Esophagus muscularis mucosa (tissue), 4 donors: ENCODE measurements around the gene COL6A3. TPM values are rescaled to one million over a fixed set of nuclear protein-coding genes. Genes with fewer than 3 reads are reported as not detected.
A peak's percentile ranks its signal among the peaks of the same experiment; 100 is the strongest.

ENCODE experiments used
- DNase-seq: peaks from one replicate; pipeline ENCODE4 v3.0.0-alpha.2; 2017; ENCODE audit errors: extremely low spot score
- H3K27ac ChIP-seq, 4 donors: fragments of 200-600 bp; sonication (generic); replicated peaks in 1 of 4; 1 replicate in 3 of 4; 2 replicates in 1 of 4; pipeline ENCODE4 v1.5.1; 2016 to 2019; ENCODE audit warnings: mild to moderate bottlenecking in 1 of 4
- H3K27me3 ChIP-seq, 4 donors: fragments of 200-600 bp; sonication (generic); one replicate each; pipeline versions ENCODE4 v1.5.1 to v1.6.0; 2016 to 2019
- H3K36me3 ChIP-seq, 4 donors: fragments of 200-600 bp; sonication (generic); one replicate each; pipeline ENCODE4 v1.5.1; 2016 to 2019
- H3K4me1 ChIP-seq, 4 donors: fragments of 200-600 bp; sonication (generic); one replicate each; pipeline ENCODE4 v1.5.1; 2016 to 2019
- H3K4me3 ChIP-seq, 4 donors: fragments of 200-600 bp; sonication (generic); 1 replicate in 2 of 4; 2 replicates in 2 of 4; pipeline ENCODE4 v1.5.1; 2016 to 2019; ENCODE audit warnings: mild to moderate bottlenecking in 4 of 4, moderate library complexity in 1 of 4
- H3K9me3 ChIP-seq, 4 donors: fragments of 200-600 bp; sonication (generic); 1 replicate in 3 of 4; 2 replicates in 1 of 4; pipeline ENCODE4 v1.5.1; 2016 to 2019
- CTCF ChIP-seq, 3 experiments: fragments of 200-600 bp in 2 of 3; fragments of 450-650 bp in 1 of 3; sonication (generic) in 2 of 3; IDR thresholded peaks; one replicate each; pipeline ENCODE4 v1.5.1; 2017 to 2019; ENCODE audit warnings: antibody characterized with exemption in 3 of 3, mild to moderate bottlenecking in 2 of 3, moderate library complexity in 1 of 3
- EP300 ChIP-seq: sonication (generic); formaldehyde crosslinking; IDR thresholded peaks from one replicate; pipeline ENCODE4 v1.6.1; 2017; ENCODE audit warnings: antibody characterized with exemption
- POLR2A ChIP-seq: fragments of 450-650 bp; IDR thresholded peaks from one replicate; pipeline ENCODE4 v1.6.1; 2017; ENCODE audit warnings: antibody characterized with exemption, moderate library complexity, mild to moderate bottlenecking, low read depth
- POLR2AphosphoS5 ChIP-seq, 2 donors: sonication (generic); formaldehyde crosslinking; IDR thresholded peaks; one replicate each; pipeline ENCODE4 v1.6.1; 2017; ENCODE audit warnings: antibody characterized with exemption in 2 of 2
- WGBS: methylation state at CpG from one replicate; pipeline ENCODE4 v1.1.5; 2018; 5-methylcytosine and 5-hydroxymethylcytosine counted together
- intact Hi-C: fragments of 100-400 bp; cut with DNase I; formaldehyde crosslinking; loops from one replicate; pipeline ENCODE4 v1.15.1; 2023
- total RNA-seq, 4 donors: library from RNA; depleted of rRNA; stranded (reverse); fragments of >200 nt; gene quantifications; one replicate each; pipeline versions ENCODE4 v1.1.0 to v1.2.1, GENCODE V29; 2016

COL6A3 gene
- total RNA-seq, 4 donors from 2014 or later: 96.2 to 350 (median 192) TPM

DNA sequence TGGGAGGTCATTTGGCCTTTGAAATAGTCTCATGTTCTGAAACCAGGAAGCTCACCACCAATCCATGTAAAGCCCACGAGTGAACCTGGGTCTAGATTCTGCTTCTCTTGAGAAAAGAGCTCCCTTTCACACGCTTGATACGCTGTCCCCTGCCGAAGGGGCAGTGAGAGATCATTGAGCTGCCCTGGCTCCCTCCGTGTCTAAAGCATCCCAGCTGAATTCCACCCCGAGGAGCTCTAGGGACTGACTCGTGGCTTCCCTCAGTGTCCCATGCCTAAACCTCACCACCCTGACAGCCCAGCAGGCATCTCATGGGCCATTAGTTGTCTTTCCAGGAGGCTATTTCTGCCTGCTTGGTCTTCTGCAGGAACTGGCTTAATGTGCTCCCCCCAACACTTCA, 68.6 kb downstream of the COL6A3 start:
- Histone ChIP-seq H3K36me3 (peaks cover 10 to 69% (median 42%) of the 10 kb centered on the region in 4 donors), H3K27me3 (no peaks in the 10 kb centered on the region), H3K27ac (peak overlapping the region in 3 of 4 donors; percentile 4 to 55 (median 20)), H3K9me3 (no peaks in the 10 kb centered on the region), H3K4me1 (peaks cover 0 to 14% (median 7%) of the 10 kb centered on the region in 4 donors), H3K4me3 (no peak overlapping the region)
- WGBS: 93% methylated on average over 7 of the region's 7 CpGs
- DNase-seq: no peak
- TF ChIP-seq POLR2A: no peak
- TF ChIP-seq POLR2AphosphoS5 (IDR thresholded peaks at IDR 0.05): no peak
- TF ChIP-seq CTCF (IDR thresholded peaks at IDR 0.05): no peak
- no peak for TF ChIP-seq EP300
- intact Hi-C loops: no loop called here

DNA sequence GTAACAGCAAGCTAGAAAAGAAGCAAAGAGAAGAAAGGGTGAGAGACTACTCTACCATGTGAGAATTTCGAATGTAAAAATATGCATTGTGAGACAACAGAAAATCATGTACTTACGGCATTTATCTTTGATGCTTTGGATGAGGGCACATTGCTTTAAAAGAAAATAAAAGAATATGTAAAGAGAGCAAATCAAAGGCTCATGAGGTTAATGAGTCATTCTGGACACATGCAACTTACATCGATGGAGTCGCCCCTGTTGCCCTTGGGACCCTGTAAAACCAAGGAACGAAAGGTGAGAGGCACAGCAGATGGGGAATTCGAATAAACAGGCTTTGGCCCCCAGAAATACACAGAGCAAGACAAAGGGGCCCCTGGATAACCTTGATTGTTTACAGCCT, 69.0 kb downstream of the COL6A3 start:
- Histone ChIP-seq H3K27ac (peak overlapping the region in 3 of 4 donors; percentile 4 to 55 (median 20)), H3K4me1 (peaks cover 0 to 10% (median 4%) of the 10 kb centered on the region in 4 donors), H3K4me3 (no peak overlapping the region), H3K36me3 (peaks cover 15 to 71% (median 42%) of the 10 kb centered on the region in 4 donors), H3K27me3 (no peaks in the 10 kb centered on the region), H3K9me3 (no peaks in the 10 kb centered on the region)
- intact Hi-C loops: no loop called here
- TF ChIP-seq CTCF (IDR thresholded peaks at IDR 0.05): no peak
- TF ChIP-seq POLR2A: no peak
- TF ChIP-seq EP300: no peak
- no peak for TF ChIP-seq POLR2AphosphoS5 (IDR thresholded peaks at IDR 0.05)
- 91% methylated on average over 6 of the region's 6 CpGs for WGBS
- no peak for DNase-seq

- H3K4me1 ChIP-seq: peaks cover 0 to 9% (median 4%) of the 10 kb centered on the region in 4 donors
- no peaks in the 10 kb centered on the region for H3K27me3 ChIP-seq
- H3K9me3 ChIP-seq: no peaks in the 10 kb centered on the region
- intact Hi-C loops: no loop called here
- DNase-seq: no peak
- H3K27ac ChIP-seq: peak overlapping the region in 2 of 4 donors; percentile 3 to 11
- WGBS: 76% methylated on average over 9 of the region's 9 CpGs
- TF ChIP-seq POLR2A (no peak), EP300 (no peak), POLR2AphosphoS5 (IDR thresholded peaks at IDR 0.05) (no peak), CTCF (IDR thresholded peaks at IDR 0.05) (no peak)
- peaks cover 20 to 74% (median 47%) of the 10 kb centered on the region in 4 donors for H3K36me3 ChIP-seq
- no peak overlapping the region for H3K4me3 ChIP-seq
These were observed 70.0 kb downstream of the COL6A3 start for GRCh38 chr2:237343993-237344392.

GRCh38 chr2:237341872-237342271, 72.1 kb downstream of the COL6A3 start:
- peak overlapping the region; percentile 10 to 55 (median 32) for H3K27ac ChIP-seq
- H3K9me3 ChIP-seq: no peaks in the 10 kb centered on the region
- intact Hi-C loops: no loop called here
- no peak for DNase-seq
- peaks cover 21 to 83% (median 52%) of the 10 kb centered on the region in 4 donors for H3K36me3 ChIP-seq
- peaks cover 0 to 9% (median 4%) of the 10 kb centered on the region in 4 donors for H3K4me1 ChIP-seq
- 57% methylated on average over 4 of the region's 4 CpGs for WGBS
- H3K4me3 ChIP-seq: no peak overlapping the region
- TF ChIP-seq CTCF (IDR thresholded peaks at IDR 0.05) (no peak), POLR2AphosphoS5 (IDR thresholded peaks at IDR 0.05) (no peak), EP300 (no peak), POLR2A (no peak)
- H3K27me3 ChIP-seq: no peaks in the 10 kb centered on the region

GRCh38 chr2:237337586-237337985, 76.4 kb downstream of the COL6A3 start:
- intact Hi-C loops: no loop called here
- no peaks in the 10 kb centered on the region for H3K27me3 ChIP-seq
- no peak for DNase-seq
- H3K4me1 ChIP-seq: peaks cover 0 to 18% (median 11%) of the 10 kb centered on the region in 4 donors
- no peak overlapping the region for H3K27ac ChIP-seq
- no peaks in the 10 kb centered on the region for H3K9me3 ChIP-seq
- 95% methylated on average over 7 of the region's 7 CpGs for WGBS
- peaks cover 22 to 83% (median 48%) of the 10 kb centered on the region in 4 donors for H3K36me3 ChIP-seq
- TF ChIP-seq POLR2AphosphoS5 (IDR thresholded peaks at IDR 0.05) (no peak), EP300 (no peak), CTCF (IDR thresholded peaks at IDR 0.05) (no peak), POLR2A (no peak)
- no peak overlapping the region for H3K4me3 ChIP-seq
